IgD-negative memory B cell (primary cell): ENCODE measurements around the gene MLKL. TPM values are rescaled to one million over a fixed set of nuclear protein-coding genes. Genes with fewer than 3 reads are reported as not detected.
A peak's percentile ranks its signal among the peaks of the same experiment; 100 is the strongest.
"Not testable (repeated sequence)": the region's sequence is repeated elsewhere in the genome, so short reads cannot be mapped to it uniquely, and the experiment has no call there.

ENCODE experiments used
- H3K27ac Mint-ChIP-seq, 3 donors: one replicate each; pipeline ENCODE4 v1.8.0; 2020 to 2022; ENCODE audit warnings: mild to moderate bottlenecking in 3 of 3, mixed read lengths in 3 of 3, moderate library complexity in 1 of 3
- H3K27me3 Mint-ChIP-seq: one replicate; pipeline ENCODE4 v1.8.0; 2021; ENCODE audit warnings: mixed read lengths
- H3K36me3 Mint-ChIP-seq: one replicate; pipeline ENCODE4 v1.8.0; 2020; ENCODE audit warnings: mild to moderate bottlenecking, mixed read lengths
- H3K4me1 Mint-ChIP-seq, 3 donors: one replicate each; pipeline ENCODE4 v1.8.0; 2020 to 2022; ENCODE audit warnings: mixed read lengths in 3 of 3, mild to moderate bottlenecking in 1 of 3
- H3K4me3 Mint-ChIP-seq, 4 donors: one replicate each; pipeline ENCODE4 v1.8.0; 2020 to 2022; ENCODE audit warnings: mild to moderate bottlenecking in 4 of 4, mixed read lengths in 4 of 4, moderate library complexity in 3 of 4
- H3K9me3 Mint-ChIP-seq, 3 donors: one replicate each; pipeline ENCODE4 v1.8.0; 2020 to 2021; ENCODE audit warnings: mixed read lengths in 3 of 3, mild to moderate bottlenecking in 1 of 3
- polyA plus RNA-seq: library from polyadenylated mRNA; unstranded; fragments of 300-500 nt; fragmentation: Illumina TruSeq; gene quantifications from one replicate; pipeline ENCODE4 v1.2.3, GENCODE V29; 2021

Gene MLKL
- polyA plus RNA-seq, 1 donor from 2014 or later, result 14.3 TPM

GRCh38 chr16:74723256-74723655, 22.6 kb upstream of the MLKL start:
- Mint-ChIP-seq H3K9me3 (peaks cover 1 to 11% (median 4%) of the 10 kb centered on the region in 3 donors), H3K27ac (no peak overlapping the region), H3K27me3 (no peaks in the 10 kb centered on the region), H3K4me1 (peaks cover 5% of the 10 kb centered on the region in 3 donors), H3K4me3 (no peak overlapping the region), H3K36me3 (peaks cover 12% of the 10 kb centered on the region)

- H3K36me3 Mint-ChIP-seq, result peaks cover 12% of the 10 kb centered on the region
- H3K4me1 Mint-ChIP-seq, H3K4me3 Mint-ChIP-seq, H3K27ac Mint-ChIP-seq, H3K27me3 Mint-ChIP-seq, H3K9me3 Mint-ChIP-seq: not testable (repeated sequence)
Observed at GRCh38 chr16:74722156-74722555, 21.5 kb upstream of the MLKL start.

- peaks cover 9% of the 10 kb centered on the region for H3K36me3 Mint-ChIP-seq
- H3K9me3 Mint-ChIP-seq, result peaks cover under 1 to 4% (median 3%) of the 10 kb centered on the region in 3 donors
- H3K4me1 Mint-ChIP-seq, result peaks cover 5 to 7% (median 5%) of the 10 kb centered on the region in 3 donors
- H3K27ac Mint-ChIP-seq, result no peak overlapping the region
- no peaks in the 10 kb centered on the region for H3K27me3 Mint-ChIP-seq
- H3K4me3 Mint-ChIP-seq, result no peak overlapping the region
Observed at GRCh38 chr16:74721716-74722115, 21.1 kb upstream of the MLKL start.

- Mint-ChIP-seq H3K9me3 (peaks cover 0 to 2% (median 0%) of the 10 kb centered on the region in 3 donors), H3K27ac (peak overlapping the region in 2 of 3 donors; percentile 0 to 28)
Observed at GRCh38 chr16:74720579-74720978, 19.9 kb upstream of the MLKL start.

GRCh38 chr16:74718741-74719610, 18.3 kb upstream of the MLKL start:
- Mint-ChIP-seq H3K9me3 (peaks cover 0 to 2% (median 0%) of the 10 kb centered on the region in 3 donors), H3K4me1 (peaks cover 5 to 7% (median 5%) of the 10 kb centered on the region in 3 donors), H3K4me3 (no peak overlapping the region)

More at GRCh38 chr16:74720579-74720978, 19.9 kb upstream of the MLKL start:
- peaks cover 5 to 7% (median 5%) of the 10 kb centered on the region in 3 donors for H3K4me1 Mint-ChIP-seq
- H3K4me3 Mint-ChIP-seq, result peak overlapping the region in 1 of 4 donors; percentile 17
- H3K36me3 Mint-ChIP-seq, result peaks cover 8% of the 10 kb centered on the region
- H3K27me3 Mint-ChIP-seq, result no peaks in the 10 kb centered on the region

GRCh38 chr16:74718140-74718539, 17.5 kb upstream of the MLKL start:
- Mint-ChIP-seq H3K27me3 (no peaks in the 10 kb centered on the region), H3K36me3 (peaks cover 6% of the 10 kb centered on the region), H3K27ac (peak overlapping the region in 1 of 3 donors; percentile 16), H3K9me3 (peaks cover 0 to 2% (median 0%) of the 10 kb centered on the region in 3 donors), H3K4me3 (no peak overlapping the region), H3K4me1 (peaks cover 5 to 7% (median 5%) of the 10 kb centered on the region in 3 donors)

More at GRCh38 chr16:74718741-74719610, 18.3 kb upstream of the MLKL start:
- Mint-ChIP-seq H3K27ac (no peak overlapping the region), H3K36me3 (peaks cover 9% of the 10 kb centered on the region), H3K27me3 (no peaks in the 10 kb centered on the region)

- Mint-ChIP-seq H3K27ac (peak overlapping the region in 1 of 3 donors; percentile 47), H3K27me3 (no peaks in the 10 kb centered on the region), H3K9me3 (peaks cover 0 to 2% (median 0%) of the 10 kb centered on the region in 3 donors), H3K4me1 (peaks cover 5 to 7% (median 5%) of the 10 kb centered on the region in 3 donors), H3K4me3 (no peak overlapping the region), H3K36me3 (peaks cover 3% of the 10 kb centered on the region)
Observed at GRCh38 chr16:74717367-74717766, 16.7 kb upstream of the MLKL start.

GRCh38 chr16:74716355-74716754, 15.7 kb upstream of the MLKL start:
- no peak overlapping the region for H3K27ac Mint-ChIP-seq
- H3K27me3 Mint-ChIP-seq, result no peaks in the 10 kb centered on the region
- peaks cover 3% of the 10 kb centered on the region for H3K36me3 Mint-ChIP-seq
- H3K4me1 Mint-ChIP-seq, result peaks cover 3 to 5% (median 5%) of the 10 kb centered on the region in 3 donors
- no peak overlapping the region for H3K4me3 Mint-ChIP-seq
- H3K9me3 Mint-ChIP-seq, result no peaks in the 10 kb centered on the region

GRCh38 chr16:74713876-74714275, 13.2 kb upstream of the MLKL start:
- Mint-ChIP-seq H3K36me3 (peaks cover 3% of the 10 kb centered on the region), H3K27ac (peak overlapping the region in 1 of 3 donors; percentile 16), H3K27me3 (no peaks in the 10 kb centered on the region), H3K4me1 (peaks cover 0 to 3% (median 2%) of the 10 kb centered on the region in 3 donors), H3K4me3 (no peak overlapping the region), H3K9me3 (no peaks in the 10 kb centered on the region)

- Mint-ChIP-seq H3K27me3 (no peaks in the 10 kb centered on the region), H3K4me1 (peaks cover 0 to 3% (median 2%) of the 10 kb centered on the region in 3 donors), H3K4me3 (no peak overlapping the region), H3K36me3 (peaks cover 3% of the 10 kb centered on the region), H3K9me3 (no peaks in the 10 kb centered on the region), H3K27ac (no peak overlapping the region)
Observed at GRCh38 chr16:74713325-74713724, 12.7 kb upstream of the MLKL start.

- no peak overlapping the region for H3K27ac Mint-ChIP-seq
- H3K4me3 Mint-ChIP-seq, result no peak overlapping the region
- H3K4me1 Mint-ChIP-seq, result peaks cover 0 to 2% (median 2%) of the 10 kb centered on the region in 3 donors
- H3K9me3 Mint-ChIP-seq, result no peaks in the 10 kb centered on the region
- H3K27me3 Mint-ChIP-seq, result no peaks in the 10 kb centered on the region
- peaks cover 3% of the 10 kb centered on the region for H3K36me3 Mint-ChIP-seq
Observed at GRCh38 chr16:74711938-74712337, 11.3 kb upstream of the MLKL start.

- no peak overlapping the region for H3K27ac Mint-ChIP-seq
- H3K36me3 Mint-ChIP-seq, result peaks cover 2% of the 10 kb centered on the region
- no peaks in the 10 kb centered on the region for H3K27me3 Mint-ChIP-seq
- H3K4me1 Mint-ChIP-seq, result peaks cover 0 to 2% (median 2%) of the 10 kb centered on the region in 3 donors
- no peaks in the 10 kb centered on the region for H3K9me3 Mint-ChIP-seq
- peak overlapping the region in 1 of 4 donors; percentile 65 for H3K4me3 Mint-ChIP-seq
Observed at GRCh38 chr16:74710401-74710800, 9.7 kb upstream of the MLKL start.

- Mint-ChIP-seq H3K27me3 (no peaks in the 10 kb centered on the region), H3K36me3 (peaks cover 1% of the 10 kb centered on the region), H3K4me1 (peaks cover 0 to 6% (median 5%) of the 10 kb centered on the region in 3 donors), H3K27ac (no peak overlapping the region), H3K4me3 (no peak overlapping the region), H3K9me3 (no peaks in the 10 kb centered on the region)
Observed at GRCh38 chr16:74709441-74709877, 8.8 kb upstream of the MLKL start.

GRCh38 chr16:74700116-74700437, 585 bp downstream of the MLKL start:
- H3K9me3 Mint-ChIP-seq, result no peaks in the 10 kb centered on the region
- peaks cover 41 to 45% (median 43%) of the 10 kb centered on the region in 3 donors for H3K4me1 Mint-ChIP-seq
- H3K4me3 Mint-ChIP-seq, result peak overlapping the region; percentile 88 to 98 (median 95)
- no peaks in the 10 kb centered on the region for H3K27me3 Mint-ChIP-seq
- H3K27ac Mint-ChIP-seq, result peak overlapping the region; percentile 68 to 98 (median 95)
- H3K36me3 Mint-ChIP-seq, result peaks cover 8% of the 10 kb centered on the region

GRCh38 chr16:74699666-74700065, 996 bp downstream of the MLKL start:
- H3K9me3 Mint-ChIP-seq, result no peaks in the 10 kb centered on the region
- peaks cover 40 to 42% (median 41%) of the 10 kb centered on the region in 3 donors for H3K4me1 Mint-ChIP-seq
- peak overlapping the region in 2 of 3 donors; percentile 68 to 95 for H3K27ac Mint-ChIP-seq
- peak overlapping the region; percentile 88 to 98 (median 95) for H3K4me3 Mint-ChIP-seq
- peaks cover 8% of the 10 kb centered on the region for H3K36me3 Mint-ChIP-seq
- H3K27me3 Mint-ChIP-seq, result no peaks in the 10 kb centered on the region
